C4-2B (cell line): ENCODE data around the gene SPTA1.

Experiments used
- H3K27ac ChIP-seq: fragments of 450-650 bp; 2 replicates; pipeline ENCODE4 v1.5.1; 2017
- ZFX ChIP-seq: fragments of 450-650 bp; IDR thresholded peaks from 2 replicates; pipeline ENCODE4 v1.6.1; 2017
- TF ChIP-seq, protein P1 (sequence below): fragments of 450-650 bp; conservative IDR thresholded peaks from 2 replicates; pipeline ENCODE4 v1.5.1; 2017; ENCODE audit warnings: mild to moderate bottlenecking

SPTA1 gene

DNA sequence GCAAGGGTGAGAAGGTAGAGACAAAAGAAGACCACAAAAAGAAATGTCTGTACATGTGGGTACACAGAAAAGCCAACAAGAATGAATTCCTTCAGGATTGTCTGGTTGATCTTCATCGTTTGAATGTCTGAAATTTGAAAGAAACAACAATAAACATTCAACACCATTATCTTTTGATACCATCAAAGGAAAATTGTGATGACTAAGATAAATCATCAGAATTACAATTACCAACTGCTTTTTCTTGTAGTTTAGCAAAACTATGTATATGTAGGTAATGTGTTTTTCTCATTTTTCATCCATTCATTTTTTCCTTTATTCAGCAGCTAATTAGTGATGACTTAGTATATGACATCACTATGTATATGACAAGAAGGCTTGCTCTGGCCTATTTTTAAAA is 106.8 kb downstream of the SPTA1 start, which contains the start of gene OR10X1:
TSS of gene OR10X1 (minus strand) at position 167 of the 400 bp plus-strand sequence. CDS start at position 167, 0 bp downstream.
- TF ChIP-seq ZFX, result no peak
- TF ChIP-seq, protein P1, sequence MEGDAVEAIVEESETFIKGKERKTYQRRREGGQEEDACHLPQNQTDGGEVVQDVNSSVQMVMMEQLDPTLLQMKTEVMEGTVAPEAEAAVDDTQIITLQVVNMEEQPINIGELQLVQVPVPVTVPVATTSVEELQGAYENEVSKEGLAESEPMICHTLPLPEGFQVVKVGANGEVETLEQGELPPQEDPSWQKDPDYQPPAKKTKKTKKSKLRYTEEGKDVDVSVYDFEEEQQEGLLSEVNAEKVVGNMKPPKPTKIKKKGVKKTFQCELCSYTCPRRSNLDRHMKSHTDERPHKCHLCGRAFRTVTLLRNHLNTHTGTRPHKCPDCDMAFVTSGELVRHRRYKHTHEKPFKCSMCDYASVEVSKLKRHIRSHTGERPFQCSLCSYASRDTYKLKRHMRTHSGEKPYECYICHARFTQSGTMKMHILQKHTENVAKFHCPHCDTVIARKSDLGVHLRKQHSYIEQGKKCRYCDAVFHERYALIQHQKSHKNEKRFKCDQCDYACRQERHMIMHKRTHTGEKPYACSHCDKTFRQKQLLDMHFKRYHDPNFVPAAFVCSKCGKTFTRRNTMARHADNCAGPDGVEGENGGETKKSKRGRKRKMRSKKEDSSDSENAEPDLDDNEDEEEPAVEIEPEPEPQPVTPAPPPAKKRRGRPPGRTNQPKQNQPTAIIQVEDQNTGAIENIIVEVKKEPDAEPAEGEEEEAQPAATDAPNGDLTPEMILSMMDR, result no peak

DNA sequence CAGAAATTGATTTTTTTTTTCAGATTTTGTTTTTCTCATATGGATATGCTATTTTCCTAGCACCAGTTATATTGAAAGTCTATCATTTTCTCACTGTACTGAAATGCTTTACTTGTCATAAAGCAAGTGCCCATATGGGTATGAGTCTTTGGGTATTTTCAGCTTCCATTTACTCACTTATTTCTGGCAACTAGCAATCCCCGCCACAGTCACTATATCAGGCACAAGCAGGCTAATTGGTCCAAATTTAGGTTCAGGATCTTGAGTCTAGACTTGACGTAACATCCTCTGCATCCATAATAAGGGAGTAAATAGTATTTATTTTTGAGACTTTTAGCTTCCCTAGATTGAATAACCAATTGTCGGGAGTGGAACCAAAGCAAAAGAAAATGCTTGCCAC is 109.0 kb downstream of the SPTA1 start:
- TF ChIP-seq, protein P1, result no peak
- TF ChIP-seq ZFX, result no peak
- no peak overlapping the region for H3K27ac ChIP-seq

More for the DNA sequence above, 106.8 kb downstream of the SPTA1 start, which contains the start of gene OR10X1:
- no peak within 1 kb of the TSS for H3K27ac ChIP-seq

GRCh38 chr1:158572226-158572625 is 114.3 kb downstream of the SPTA1 start:
- TF ChIP-seq, protein P1, result no peak
- no peak for TF ChIP-seq ZFX
- H3K27ac ChIP-seq, result no peak overlapping the region

GRCh38 chr1:158570480-158570879 is 116.0 kb downstream of the SPTA1 start, which contains the start of gene OR6P1:
Gene OR6P1 (minus strand): TSS chr1:158570580. CDS start chr1:158563604, 6,976 bp downstream.
- H3K27ac ChIP-seq, result no peak within 1 kb of the TSS
- TF ChIP-seq, protein P1, result no peak
- no peak for TF ChIP-seq ZFX

DNA sequence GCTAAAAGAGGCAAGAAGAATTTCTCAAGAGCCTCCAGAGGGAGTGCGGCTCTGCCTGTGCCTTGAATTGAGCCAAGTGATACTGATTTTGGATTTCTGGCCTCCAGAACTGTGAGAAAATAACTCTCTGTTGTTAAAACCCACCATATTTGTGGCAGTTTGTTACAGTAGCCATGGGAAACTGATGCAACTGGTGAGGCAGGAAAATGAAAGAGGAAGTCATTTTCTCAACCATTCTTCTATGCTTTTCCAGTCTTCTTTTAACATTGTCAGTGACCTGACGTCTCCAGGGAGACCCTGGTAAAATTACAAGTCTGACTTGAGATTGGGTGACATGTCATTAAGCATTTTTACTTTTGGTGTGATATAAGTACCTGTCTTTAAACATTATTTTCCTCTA is 121.9 kb downstream of the SPTA1 start:
- H3K27ac ChIP-seq, result no peak overlapping the region
- no peak for TF ChIP-seq ZFX
- TF ChIP-seq, protein P1, result no peak

DNA sequence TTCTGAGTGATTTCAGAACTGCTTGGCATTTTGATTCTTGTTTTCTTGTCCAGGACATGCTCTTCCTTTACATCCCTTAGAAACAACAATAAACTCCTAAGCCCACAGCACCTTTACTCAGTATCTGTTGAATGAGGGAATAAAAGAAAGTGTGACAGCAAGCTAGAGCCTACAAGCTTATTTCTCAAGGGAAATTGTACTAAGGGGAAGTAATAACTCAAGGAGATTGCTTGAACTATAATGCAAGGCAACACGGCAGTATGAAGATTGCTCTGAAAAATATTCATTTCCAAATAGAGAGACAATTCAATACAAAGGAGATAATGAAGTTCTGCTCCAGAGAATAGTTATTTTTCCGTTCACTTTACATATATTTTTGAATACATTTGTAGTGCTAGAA is 122.7 kb downstream of the SPTA1 start:
- TF ChIP-seq ZFX, result no peak
- no peak overlapping the region for H3K27ac ChIP-seq
